SIG-M5 (cell line): ENCODE measurements around the gene STK38.

Source experiments
- DNase-seq: peaks from one replicate; lab custom pipeline; 2025; lab: John Stamatoyannopoulos, UW

Gene STK38

DNA sequence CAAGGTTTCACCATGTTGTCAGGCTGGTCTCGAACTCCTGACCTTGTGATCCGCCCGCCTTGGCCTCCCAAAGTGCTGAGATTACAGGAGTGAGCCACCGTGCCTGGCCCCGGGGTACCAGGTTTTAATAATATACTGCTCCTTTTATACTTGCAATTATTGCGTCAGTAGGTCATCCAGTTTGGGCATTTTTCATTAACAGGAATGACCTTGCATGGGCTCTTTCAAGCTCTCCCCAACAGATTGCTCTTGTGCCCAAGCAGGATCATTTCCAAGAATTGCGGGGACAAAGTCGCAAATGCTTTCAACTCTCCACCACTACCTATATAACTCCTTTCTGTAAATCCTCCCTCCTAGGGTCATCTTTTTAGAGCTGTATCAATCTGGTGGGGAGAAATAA is 23.8 kb downstream of the STK38 start:
- DNase-seq: no peak

DNA sequence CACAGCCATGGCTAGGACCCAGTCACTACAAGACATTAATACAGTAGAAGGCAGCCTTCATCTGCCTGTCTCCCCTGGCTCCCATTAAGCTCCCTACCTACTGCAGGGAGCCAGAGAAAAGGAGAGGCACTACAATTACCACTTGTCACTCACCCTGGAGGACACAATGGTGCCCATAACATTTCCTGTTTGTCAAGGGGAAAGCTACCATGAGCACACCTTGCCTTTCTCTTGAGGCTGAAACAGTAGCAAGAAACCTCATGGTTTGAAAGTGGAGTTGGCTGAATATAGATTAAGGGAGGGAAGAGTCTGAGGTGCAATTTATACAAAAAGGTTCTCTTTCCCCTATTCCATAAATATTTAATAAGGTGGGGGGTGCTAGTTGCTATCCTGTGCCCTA is 27.9 kb downstream of the STK38 start:
- no peak for DNase-seq

DNA sequence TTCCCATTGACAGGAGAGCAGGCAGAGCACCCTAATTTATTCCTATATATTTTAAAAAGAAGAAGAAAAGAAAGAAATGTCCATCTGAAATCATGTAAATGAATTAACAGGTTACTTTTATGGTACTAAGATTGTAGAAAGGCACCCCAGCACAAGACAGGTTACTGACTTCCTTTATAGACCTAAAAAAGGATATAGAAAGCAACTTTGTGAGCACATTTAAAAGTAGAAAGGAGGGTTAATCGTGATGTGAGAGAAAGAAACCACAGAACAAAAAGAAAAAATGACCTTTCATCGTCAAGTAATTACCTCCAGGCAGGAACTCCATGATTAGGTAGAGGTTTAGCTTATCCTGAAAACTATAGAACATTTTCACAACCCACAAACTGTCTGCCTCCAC is 29.9 kb downstream of the STK38 start:
- no peak for DNase-seq

DNA sequence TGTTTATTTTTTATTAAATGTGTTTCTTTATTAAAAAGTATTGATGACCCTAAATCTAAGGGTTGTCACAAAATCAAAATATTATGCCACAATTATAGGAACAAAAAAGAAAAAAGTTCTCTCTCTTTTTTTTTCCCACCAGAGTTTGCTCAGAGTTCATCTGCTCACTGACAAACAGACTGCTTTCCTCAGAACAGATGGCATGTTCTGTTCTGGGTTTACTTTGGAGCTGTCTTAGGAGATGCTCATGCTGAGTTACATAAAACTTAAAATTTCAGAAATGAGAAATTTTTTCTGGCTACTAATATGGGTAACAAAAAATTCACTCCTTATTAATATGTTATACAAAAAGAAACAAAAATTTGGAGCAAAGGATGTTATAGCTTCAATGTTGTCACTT is 30.3 kb downstream of the STK38 start:
- DNase-seq: no peak

DNA sequence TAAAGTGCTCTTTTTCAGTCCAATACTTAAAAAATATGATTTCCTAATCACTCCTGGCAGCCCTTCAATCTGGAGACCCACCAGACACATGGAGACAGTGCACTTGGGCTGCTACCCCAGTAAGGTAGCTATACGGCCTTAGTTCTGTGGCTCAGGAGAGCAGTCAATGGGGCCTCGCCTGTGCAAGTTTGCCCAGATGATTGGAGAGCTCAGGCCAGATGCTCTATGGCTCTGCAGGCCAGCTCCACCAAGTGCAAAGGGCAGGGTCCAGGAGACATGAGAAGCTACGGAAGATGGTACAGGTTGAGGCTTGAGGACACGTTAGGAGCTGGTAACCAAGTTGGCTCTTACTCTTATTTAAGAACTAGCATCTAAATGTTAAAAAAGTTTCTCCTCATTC is 30.7 kb downstream of the STK38 start:
- DNase-seq: no peak

DNA sequence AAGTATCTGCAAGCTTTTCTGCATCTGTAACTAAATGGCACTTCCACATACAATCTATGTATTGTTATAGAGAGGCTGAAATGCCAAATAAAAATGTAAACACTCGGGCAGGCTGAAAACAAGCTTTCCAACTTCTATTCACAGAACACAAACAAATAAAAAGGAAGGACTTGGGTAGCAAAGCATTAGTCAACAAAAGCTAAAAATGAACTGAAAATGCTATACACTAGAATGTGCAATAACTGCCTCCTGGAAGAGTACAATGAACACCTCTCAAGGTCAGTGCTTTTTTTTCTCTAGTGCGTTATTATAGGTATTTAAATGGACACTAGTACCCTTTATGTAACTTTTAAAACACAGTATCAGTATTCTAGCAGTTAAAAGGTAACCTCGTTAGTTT is 31.4 kb downstream of the STK38 start:
- no peak for DNase-seq

DNA sequence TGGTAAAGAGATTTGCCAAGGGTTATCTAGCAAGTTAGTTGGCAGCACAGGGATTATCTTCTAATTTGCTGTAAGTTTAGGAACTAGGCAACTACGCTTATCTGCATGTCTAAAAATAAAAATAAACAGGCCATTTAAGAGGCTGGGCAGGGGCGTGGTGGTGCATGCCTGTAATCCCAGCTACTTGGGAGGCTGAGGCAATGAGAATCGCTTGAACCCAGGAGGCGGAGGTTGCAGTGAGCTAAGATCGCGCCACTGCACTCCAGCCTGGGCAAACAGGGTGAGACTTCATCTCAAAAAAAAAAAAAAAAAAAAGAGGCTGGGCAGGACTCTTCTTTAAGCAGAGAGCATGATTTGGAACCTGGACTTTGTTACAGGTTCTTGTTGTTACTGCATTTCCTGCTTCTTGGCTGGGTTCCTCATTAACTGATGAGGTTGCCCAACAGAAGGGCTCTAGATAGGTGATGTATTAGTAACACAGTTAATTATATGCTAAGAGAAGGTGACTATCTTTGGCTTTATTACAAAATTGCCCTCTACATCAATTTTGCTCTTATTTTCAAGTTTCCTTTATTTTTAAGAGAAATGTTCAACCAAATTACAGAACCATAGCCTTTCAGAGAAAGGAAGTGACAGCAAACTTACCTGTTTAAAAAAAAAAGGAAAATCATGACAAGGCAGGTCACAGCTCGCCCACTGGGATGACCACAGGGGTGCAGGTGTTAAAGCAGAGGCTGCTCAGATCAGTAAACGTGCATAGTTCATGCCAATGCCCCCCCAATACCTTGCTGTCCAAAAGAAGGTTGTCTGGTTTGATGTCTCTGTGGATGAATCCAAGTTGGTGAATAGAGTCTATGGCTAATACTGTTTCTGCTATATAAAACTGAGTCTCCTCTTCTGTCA is 32.5 kb downstream of the STK38 start:
- no peak for DNase-seq

DNA sequence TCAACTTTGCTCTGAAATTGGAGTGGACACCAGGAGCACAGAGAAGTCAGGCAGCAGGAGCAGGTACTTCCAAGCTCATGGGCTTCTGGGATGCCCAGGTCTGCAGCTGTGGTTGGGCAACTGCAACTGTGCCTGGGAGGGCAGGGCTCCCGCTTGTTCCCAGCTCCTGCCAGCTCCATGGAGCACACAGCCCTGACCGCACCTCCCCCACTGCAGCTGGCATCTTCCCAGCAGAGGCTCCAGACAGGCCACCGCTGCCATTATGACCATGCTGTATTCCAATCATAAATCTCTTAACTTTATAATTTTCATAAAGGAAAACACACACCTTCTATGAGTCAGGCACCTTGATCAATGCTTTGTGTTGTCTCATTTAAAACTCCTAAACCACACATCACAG is 36.9 kb downstream of the STK38 start:
- no peak for DNase-seq

DNA sequence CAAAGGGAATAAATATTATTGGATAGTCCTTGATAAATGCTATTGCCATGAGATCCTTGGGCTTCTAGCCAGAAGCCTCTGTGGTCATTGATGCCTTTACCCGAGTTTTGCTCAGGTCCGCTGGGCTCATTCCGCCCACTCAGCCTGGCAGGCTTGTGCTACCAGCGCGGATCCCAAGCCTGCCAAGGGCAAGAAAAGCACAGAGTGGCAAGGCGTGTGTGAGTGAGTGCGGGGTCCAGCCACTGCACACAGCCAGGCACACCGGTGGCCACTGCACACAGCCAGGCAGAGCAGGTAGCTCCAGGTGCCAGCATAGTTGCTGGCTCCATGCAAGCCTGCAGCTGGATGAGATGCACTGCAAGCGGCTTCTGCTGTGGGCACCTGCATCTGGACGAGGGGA is 38.7 kb downstream of the STK38 start:
- DNase-seq: no peak

DNA sequence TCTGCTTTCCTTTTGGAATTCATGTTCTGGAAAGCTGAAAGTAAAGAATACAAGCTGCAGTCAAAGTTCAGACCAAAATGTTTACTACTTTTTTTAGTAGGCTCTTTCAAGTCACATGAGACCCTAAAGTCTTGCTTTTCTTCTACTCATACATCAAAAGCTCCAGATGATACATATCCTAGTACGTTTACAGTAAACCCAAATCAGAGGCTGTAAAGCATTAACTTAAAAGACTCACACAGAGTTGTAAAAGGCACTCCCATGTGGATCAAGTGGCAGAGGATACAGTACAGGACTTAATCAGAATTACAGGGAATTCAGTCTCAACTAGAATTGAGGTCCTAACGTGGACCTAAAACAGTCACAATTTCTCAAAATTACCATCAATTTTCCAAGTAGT is 40.7 kb downstream of the STK38 start:
- no peak for DNase-seq

DNA sequence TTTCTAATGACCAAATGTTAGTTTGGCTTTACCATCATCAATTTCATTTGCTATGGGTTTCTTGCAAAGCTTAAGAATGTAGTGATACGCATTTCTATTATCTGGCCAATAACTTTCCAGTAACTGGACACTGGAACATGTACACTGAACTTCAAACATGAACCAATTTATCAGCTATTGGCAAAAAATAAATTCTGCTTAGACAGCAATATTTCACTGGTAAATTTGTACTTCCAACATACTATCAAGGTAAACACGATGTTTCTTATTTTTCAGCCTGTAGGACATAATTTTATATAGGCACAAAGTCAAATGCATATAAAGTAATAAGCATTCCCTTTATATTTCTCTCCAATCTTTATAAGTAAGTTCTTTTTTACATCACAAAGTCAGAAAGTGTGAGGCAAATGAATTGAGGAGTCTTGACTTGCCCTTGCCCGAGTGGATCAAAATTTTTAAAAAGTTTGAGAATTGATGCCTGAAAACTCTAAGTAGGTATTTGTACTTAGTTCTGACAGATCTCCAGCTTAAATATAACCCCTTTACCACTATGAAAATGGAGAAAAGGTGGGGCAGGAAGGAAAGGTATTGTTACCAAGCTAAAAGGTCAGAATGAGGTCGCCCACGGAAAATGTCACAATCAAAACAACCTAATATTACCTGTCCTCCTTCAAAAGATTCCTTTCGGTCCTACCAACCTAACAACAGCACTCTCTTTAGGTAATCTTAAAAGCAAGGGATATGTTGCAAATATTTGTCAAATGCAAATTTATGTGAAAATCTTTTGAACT is 41.3 kb downstream of the STK38 start:
- DNase-seq: no peak

DNA sequence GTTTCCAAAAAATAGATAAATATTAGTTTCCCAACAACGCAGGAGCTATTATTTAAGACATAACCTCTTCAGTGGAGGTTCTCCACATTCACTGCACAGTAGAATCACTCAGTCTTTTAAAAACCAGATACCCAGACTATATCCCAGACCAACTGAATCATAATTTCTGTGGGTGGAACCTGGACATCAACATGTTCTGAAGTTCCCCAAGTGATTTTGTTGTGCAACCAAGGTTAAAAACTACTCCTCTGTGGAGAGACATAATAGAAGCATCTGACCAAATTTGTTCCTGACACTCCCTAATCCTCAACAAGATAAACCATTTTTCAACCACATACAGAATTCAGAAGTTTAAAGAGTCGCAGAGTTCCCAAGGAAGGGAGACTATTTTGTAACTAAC is 42.3 kb downstream of the STK38 start:
- DNase-seq: no peak

DNA sequence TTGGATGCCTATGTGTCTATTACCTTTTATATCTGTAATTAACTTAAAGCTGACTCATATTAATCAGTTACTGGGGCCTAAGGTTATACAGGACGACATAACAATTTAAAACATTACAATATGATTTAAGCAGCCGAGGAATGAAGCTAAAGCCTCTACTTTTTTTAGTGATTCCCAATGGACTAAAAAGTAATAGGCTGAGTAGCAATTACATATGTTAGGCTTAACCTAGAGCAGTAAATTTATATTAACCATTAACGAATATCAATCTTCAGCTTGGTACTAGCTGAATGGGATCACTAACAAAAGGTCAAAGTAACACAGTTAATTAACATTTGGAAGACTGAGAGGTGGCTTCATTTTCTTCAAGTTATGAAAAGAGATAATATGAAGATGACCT is 43.1 kb downstream of the STK38 start:
- no peak for DNase-seq

DNA sequence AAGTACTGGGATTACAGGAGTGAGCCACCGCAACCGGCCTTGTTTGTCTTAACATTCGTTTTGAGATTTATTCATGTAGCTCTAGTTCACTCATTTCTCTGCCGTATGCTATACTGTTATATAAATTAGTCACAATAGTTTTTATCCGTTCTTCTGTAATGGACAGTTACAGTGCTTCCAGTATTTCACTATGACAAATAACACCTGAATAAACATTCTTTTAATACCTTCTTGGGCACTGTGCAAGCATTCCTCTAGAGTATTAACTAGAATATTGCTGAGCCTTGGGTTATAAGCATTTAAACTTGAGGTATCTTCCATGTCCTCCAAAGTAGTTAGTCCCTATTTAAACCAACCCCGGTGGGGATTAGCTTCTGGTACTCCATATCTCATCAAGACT is 45.6 kb downstream of the STK38 start:
- no peak for DNase-seq

DNA sequence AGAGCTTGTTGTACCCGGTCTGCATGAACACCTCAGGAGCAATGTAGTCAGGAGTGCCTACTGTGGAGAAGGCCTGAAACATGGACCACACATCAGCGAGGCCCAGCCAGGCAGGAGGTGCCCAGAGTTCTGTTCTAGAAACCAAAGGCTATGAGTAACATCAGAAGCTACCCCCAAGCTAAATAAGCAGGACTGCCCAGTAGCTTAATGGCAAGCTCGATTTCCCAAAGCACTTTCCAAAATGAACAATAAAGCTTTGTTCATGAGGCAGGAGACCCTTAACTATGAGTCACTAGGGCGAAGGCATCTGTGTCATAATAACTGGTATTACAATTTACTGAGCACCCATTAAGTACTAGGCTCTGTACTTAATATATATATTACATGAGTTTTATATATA is 47.4 kb downstream of the STK38 start:
- DNase-seq: no peak

DNA sequence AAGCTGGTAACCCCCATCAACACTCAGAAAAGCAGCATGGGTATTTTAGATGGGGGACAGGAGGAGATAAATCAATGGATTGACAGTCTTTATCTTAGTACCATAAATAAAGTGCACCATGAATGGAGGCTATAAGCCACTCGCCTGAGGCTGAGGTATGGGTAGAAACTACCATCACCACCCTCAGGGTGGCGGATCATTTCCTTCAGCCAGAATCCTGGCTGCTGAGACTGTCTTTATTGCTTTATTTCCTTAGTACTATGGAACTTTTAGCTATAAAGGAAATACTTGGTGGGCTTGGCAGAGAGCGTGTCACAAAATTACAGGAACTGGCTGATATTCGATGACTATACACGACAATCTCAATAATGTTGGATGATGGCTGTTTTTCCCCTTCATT is 52.2 kb downstream of the STK38 start:
- no peak for DNase-seq

DNA sequence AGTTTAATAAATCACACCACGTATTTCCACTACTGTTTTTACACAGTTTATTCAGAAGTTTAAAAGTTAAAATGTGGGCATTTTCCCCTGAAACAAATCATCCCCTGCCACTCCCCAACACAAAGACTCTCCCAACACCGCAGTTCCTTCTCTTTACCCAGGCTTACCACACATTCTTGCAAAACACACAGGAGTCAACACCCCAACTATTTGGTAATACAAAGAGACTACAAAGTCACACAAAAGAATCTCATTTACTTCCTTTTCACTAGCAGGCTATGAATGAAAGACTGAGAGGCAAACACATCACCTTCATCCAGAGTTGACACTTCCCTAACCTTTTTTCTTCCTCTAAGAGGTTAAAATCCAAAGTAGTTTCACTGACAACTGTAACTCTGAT is 53.4 kb downstream of the STK38 start:
- DNase-seq: peak; percentile 72

DNA sequence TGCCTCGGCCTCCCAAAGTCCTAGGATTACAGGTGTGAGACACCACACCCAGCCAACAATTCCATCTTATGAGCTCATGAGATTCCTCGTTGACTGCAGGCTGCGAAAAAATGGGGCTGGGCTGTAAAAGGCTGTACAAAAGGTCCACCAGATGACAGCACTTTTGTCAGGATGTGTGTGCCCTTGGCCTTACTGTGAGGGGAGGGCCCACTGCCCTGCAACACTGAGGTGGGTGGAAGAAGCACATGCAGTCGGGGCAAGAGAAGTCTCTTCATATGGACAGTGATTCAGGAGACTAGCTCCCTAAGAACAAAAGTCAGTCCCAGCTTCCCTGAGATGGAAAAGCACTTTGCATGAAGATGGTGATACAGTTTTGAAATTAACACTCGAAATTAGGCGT is 54.0 kb downstream of the STK38 start:
- no peak for DNase-seq

DNA sequence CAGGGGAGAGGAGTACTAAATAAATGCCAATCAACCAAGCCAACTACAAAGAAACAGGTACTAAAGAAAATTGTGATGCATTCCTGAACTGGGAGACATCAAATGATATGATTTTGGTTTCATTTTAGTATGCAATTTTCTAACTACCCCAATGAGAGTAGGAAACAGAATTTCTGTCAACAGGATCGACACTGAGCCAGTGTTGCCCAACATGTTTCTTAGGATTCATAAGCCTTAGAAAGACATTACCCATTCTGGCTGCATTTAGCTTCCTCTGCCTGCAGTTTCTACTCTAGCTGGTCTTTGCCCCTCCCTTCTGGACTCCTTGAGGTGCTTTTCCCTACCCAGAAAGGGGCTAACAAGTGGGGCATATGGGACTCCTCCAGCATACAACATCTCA is 54.7 kb downstream of the STK38 start:
- peak; percentile 18 for DNase-seq

DNA sequence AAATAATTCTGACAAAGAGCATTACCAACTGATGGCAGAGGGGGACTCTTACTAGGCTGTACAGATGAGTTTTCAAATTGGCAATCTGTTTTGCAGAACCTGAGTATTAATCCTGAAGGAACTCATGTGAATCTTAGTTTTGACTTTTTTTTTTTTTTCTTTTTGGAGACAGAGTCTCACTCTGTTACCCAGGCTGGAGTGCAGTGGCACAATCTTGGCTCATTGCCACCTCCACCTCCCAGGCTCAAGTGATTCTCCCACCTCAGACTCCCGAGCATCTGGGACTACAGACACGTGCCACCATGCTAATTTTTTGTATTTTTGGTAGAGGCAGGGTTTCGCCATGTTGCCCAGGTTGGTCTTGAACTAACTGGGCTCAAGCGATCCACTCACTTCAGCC is 55.2 kb downstream of the STK38 start:
- no peak for DNase-seq

DNA sequence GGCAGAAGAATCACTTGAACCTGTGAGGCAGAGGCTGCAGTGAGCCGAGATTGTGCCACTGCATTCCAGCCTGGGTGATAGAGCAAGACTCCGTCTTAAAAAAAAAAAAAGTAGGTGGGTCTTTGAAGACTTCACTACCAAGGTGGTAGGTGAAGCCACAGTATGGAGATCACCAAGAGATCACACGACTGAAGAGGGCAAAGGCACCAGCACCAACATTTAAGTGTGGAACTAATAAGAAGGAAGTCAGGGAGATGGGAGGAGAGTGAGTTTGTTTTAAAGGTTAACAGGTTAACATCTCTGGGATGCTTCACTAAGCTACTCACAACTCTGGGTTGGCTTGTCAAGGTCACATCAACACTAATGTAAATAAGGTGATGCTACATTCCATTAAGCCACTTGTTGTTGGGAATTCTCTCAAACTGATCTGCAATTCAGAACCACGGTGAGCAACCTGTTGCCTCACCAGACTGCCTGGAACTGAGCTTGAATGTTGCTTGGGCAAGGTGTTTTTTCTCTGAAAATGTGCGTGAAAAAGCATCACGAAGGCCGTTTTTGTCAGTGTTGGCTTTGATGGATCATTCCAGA is 55.8 kb downstream of the STK38 start:
- no peak for DNase-seq

DNA sequence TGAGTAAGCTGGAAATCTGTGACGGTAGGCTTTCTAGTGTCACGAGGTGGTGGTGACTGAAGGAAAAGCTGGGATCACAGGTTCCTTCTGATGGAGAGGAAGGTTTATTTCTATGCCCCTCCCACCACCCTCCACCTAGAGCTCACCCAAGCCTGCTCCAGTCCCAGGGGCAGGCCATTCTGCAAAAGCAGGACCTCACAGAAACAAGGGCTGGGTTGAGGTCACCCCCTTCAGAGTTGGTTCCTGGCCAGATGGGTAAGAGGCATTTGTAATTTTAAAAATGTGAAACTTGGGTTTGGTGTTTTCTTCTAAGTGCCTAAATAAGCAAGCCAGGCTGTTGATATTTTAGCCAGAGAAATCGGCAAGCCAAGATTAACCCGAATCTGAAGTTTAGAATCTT is 57.9 kb downstream of the STK38 start:
- no peak for DNase-seq

DNA sequence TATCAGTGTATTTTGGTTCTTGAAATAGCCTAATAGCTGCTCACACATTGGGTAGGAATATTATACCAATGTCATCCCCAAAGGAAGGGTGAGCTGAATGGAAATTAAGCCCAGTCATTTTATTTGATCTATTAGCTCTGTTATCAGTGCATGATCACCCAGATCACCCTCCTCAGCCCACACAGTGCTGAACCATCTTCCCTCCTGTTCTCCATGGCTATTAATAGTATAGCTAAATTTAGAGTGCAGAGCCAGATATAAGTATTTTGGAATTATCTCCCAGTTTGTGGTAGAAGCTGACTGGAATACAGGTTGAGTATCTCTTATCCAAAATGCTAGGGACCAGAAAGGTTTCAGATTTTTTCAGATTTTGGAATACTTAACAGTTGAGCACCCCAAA is 59.1 kb downstream of the STK38 start:
- no peak for DNase-seq
